ENCODE data around the gene C14orf132. TPM values are rescaled to one million over a fixed set of nuclear protein-coding genes. Genes with fewer than 3 reads are reported as not detected.
A peak's percentile ranks its signal among the peaks of the same experiment; 100 is the strongest.

Gene C14orf132
- total RNA-seq, 4 donors from 2014 or later, result 3.5 to 6.4 (median 5.0) TPM

GRCh38 chr14:96121660-96122395 is 82.7 kb downstream of the C14orf132 start:
- Histone ChIP-seq H3K4me3 (no peak overlapping the region), H3K27ac (no peak overlapping the region), H3K36me3 (no peaks in the 10 kb centered on the region), H3K27me3 (no peaks in the 10 kb centered on the region), H3K9me3 (no peaks in the 10 kb centered on the region), H3K4me1 (peaks cover 0 to 6% (median 0%) of the 10 kb centered on the region in 4 donors)
- TF ChIP-seq EP300 (IDR thresholded peaks at IDR 0.05; ENCODE audit: low read depth), result no peak
- TF ChIP-seq CTCF (IDR thresholded peaks at IDR 0.05), result no peak
- no peak for DNase-seq
- in situ Hi-C loops (cut with MboI; ENCODE audit: low pct_ligation_motif_present in 1 of 4, low pct_unique_long_range_greater_than_20kb in 1 of 4, low sequenced_read_pairs in 3 of 4), result no loop called here
- intact Hi-C loops (cut with DNase I; ENCODE audit: low total_unique reads), result no loop called here
- WGBS, 2 donors (ENCODE audit: low coverage in 1 of 2), result 74 to 78% methylated on average over 4 of the region's 4 CpGs

- H3K9me3 ChIP-seq, result no peaks in the 10 kb centered on the region
- no peaks in the 10 kb centered on the region for H3K4me1 ChIP-seq
- WGBS, 2 donors (ENCODE audit: low coverage in 1 of 2), result 75% methylated on average over 6 of the region's 6 CpGs; no CpG with 5 or more reads in 1 of the 2 donors
- intact Hi-C loops (cut with DNase I; ENCODE audit: low total_unique reads), result no loop called here
- no peaks in the 10 kb centered on the region for H3K27me3 ChIP-seq
- H3K4me3 ChIP-seq, result no peak overlapping the region
- peak in 1 of 3 donors; percentile 35 for TF ChIP-seq POLR2AphosphoS5 (IDR thresholded peaks at IDR 0.05)
- TF ChIP-seq CTCF (IDR thresholded peaks at IDR 0.05), result no peak
- no peak for TF ChIP-seq POLR2A (IDR thresholded peaks at IDR 0.05)
- H3K27ac ChIP-seq, result peak overlapping the region in 1 of 4 donors; percentile 14
- H3K36me3 ChIP-seq, result no peaks in the 10 kb centered on the region
- in situ Hi-C loops (cut with MboI; ENCODE audit: low pct_ligation_motif_present in 1 of 4, low pct_unique_long_range_greater_than_20kb in 1 of 4, low sequenced_read_pairs in 3 of 4), result no loop called here
- DNase-seq, result no peak
These were observed 83.3 kb downstream of the C14orf132 start for GRCh38 chr14:96122496-96122895.

DNA sequence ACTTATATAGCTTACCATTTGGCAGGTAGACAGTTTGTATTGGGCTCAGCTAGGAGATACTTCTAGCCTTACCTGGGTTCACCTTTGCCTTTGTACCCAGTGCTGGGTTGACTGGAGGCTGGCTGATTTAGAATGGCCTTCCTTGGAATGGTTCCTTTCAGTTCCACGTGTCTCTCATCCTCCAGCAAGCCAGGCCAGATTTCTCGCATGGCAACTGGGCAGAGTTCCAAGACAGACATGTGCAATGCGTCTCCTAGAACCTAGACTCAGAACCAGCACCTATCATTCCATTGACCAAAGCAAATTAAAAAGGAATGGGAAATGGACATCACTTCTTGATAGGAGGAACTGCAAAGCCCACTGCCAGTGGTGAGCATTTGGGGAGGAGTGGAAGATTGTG is 86.4 kb downstream of the C14orf132 start:
- H3K27me3 ChIP-seq, result no peaks in the 10 kb centered on the region
- H3K9me3 ChIP-seq, result no peaks in the 10 kb centered on the region
- WGBS, 2 donors (ENCODE audit: low coverage in 1 of 2), result 29 to 49% methylated on average over 3 of the region's 3 CpGs
- H3K27ac ChIP-seq, result peak overlapping the region in 1 of 4 donors; percentile 14
- no peak for TF ChIP-seq POLR2A (IDR thresholded peaks at IDR 0.05)
- TF ChIP-seq CTCF (IDR thresholded peaks at IDR 0.05), result no peak
- TF ChIP-seq EP300 (IDR thresholded peaks at IDR 0.05; ENCODE audit: low read depth), result no peak
- no peak for TF ChIP-seq POLR2AphosphoS5 (IDR thresholded peaks at IDR 0.05)
- intact Hi-C loops (cut with DNase I; ENCODE audit: low total_unique reads), result no loop called here
- H3K4me1 ChIP-seq, result no peaks in the 10 kb centered on the region
- H3K4me3 ChIP-seq, result no peak overlapping the region
- H3K36me3 ChIP-seq, result no peaks in the 10 kb centered on the region
- DNase-seq, result no peak
- in situ Hi-C loops (cut with MboI; ENCODE audit: low pct_ligation_motif_present in 1 of 4, low pct_unique_long_range_greater_than_20kb in 1 of 4, low sequenced_read_pairs in 3 of 4), result no loop called here

- WGBS, 2 donors (ENCODE audit: low coverage in 1 of 2), result 63% methylated on average over 7 of the region's 7 CpGs; no CpG with 5 or more reads in 1 of the 2 donors
- H3K27me3 ChIP-seq, result no peaks in the 10 kb centered on the region
- in situ Hi-C loops (cut with MboI; ENCODE audit: low pct_ligation_motif_present in 1 of 4, low pct_unique_long_range_greater_than_20kb in 1 of 4, low sequenced_read_pairs in 3 of 4), result no loop called here
- no peak overlapping the region for H3K4me3 ChIP-seq
- H3K36me3 ChIP-seq, result no peaks in the 10 kb centered on the region
- no peaks in the 10 kb centered on the region for H3K9me3 ChIP-seq
- TF ChIP-seq POLR2A (IDR thresholded peaks at IDR 0.05), result no peak
- no peak for TF ChIP-seq CTCF (IDR thresholded peaks at IDR 0.05)
- no peak for TF ChIP-seq EP300 (IDR thresholded peaks at IDR 0.05; ENCODE audit: low read depth)
- TF ChIP-seq POLR2AphosphoS5 (IDR thresholded peaks at IDR 0.05), result no peak
- no peaks in the 10 kb centered on the region for H3K4me1 ChIP-seq
- DNase-seq, result no peak
- H3K27ac ChIP-seq, result peak overlapping the region; percentile 1 to 28 (median 12)
- intact Hi-C loops (cut with DNase I; ENCODE audit: low total_unique reads), result no loop called here
These were observed 87.2 kb downstream of the C14orf132 start for GRCh38 chr14:96126339-96126782.

Measured in transverse colon (tissue), 4 donors.